Panc1 (cell line): ENCODE results near the gene PTPN23. TPM values are rescaled to one million over a fixed set of nuclear protein-coding genes. Genes with fewer than 3 reads are reported as not detected.

Experiments
- ATAC-seq: fragments of 200-7000 bp; cut with Tn5 transposase; 2 replicates; pipeline ENCODE4 v1.9.1; 2020; ENCODE audit warnings: mild to moderate bottlenecking, moderate library complexity
- BruUV-seq: library from RNA; stranded (reverse); fragments of 400-500 nt; replicated peaks from 2 replicates; lab custom pipeline; 2021; lab: Mats Ljungman, UMichigan
- CTCF ChIA-PET: fragments of 300-600 bp; sonication (Branson Sonifier 250); formaldehyde crosslinking; loops from one replicate; lab custom pipeline; 2022; ENCODE audit warnings: antibody characterized with exemption; lab: Charles Lee
- POLR2A ChIA-PET: fragments of 300-600 bp; sonication (Branson Sonifier 250); formaldehyde crosslinking; loops from one replicate; lab custom pipeline; 2022; ENCODE audit warnings: antibody characterized with exemption; lab: Charles Lee
- DNase-seq: peaks from one replicate; pipeline ENCODE4 v3.0.0-alpha.2; 2010; ENCODE audit warnings: low read depth, low spot score
- H3K27ac ChIP-seq: 2 replicates; pipeline ENCODE4 v1.5.1; 2011; ENCODE audit warnings: mild to moderate bottlenecking, low read length, inconsistent platforms
- H3K27me3 ChIP-seq: fragments of 200-500 bp; sonication (Bioruptor generic); 2 replicates; pipeline ENCODE4 v1.6.0; 2014; ENCODE audit warnings: low read length, inconsistent platforms; ENCODE audit not compliant: control insufficient read depth, insufficient read depth
- H3K36me3 ChIP-seq: fragments of 200-500 bp; sonication (Bioruptor generic); 2 replicates; pipeline ENCODE4 v1.5.1; 2014; ENCODE audit warnings: inconsistent platforms, mild to moderate bottlenecking, low read length, moderate library complexity; ENCODE audit not compliant: control insufficient read depth, insufficient read depth
- H3K4me1 ChIP-seq: 2 replicates; pipeline ENCODE4 v1.5.1; 2011; ENCODE audit warnings: inconsistent platforms, mild to moderate bottlenecking, low read length, moderate library complexity; ENCODE audit not compliant: control insufficient read depth, insufficient read depth
- H3K4me3 ChIP-seq, 2 experiments: 2 replicates each; pipeline ENCODE4 v1.5.1; 2011 to 2012; ENCODE audit warnings: low read depth in 2 of 2, low read length in 2 of 2, mild to moderate bottlenecking in 2 of 2, inconsistent platforms in 1 of 2, moderate library complexity in 1 of 2
- H3K9me3 ChIP-seq: fragments of 200-500 bp; sonication (Bioruptor generic); 2 replicates; pipeline ENCODE4 v1.5.1; 2014; ENCODE audit warnings: low read depth, mild to moderate bottlenecking, inconsistent platforms, low read length, moderate library complexity; ENCODE audit not compliant: control insufficient read depth, insufficient read depth
- POLR2AphosphoS5 ChIP-seq: IDR thresholded peaks from 2 replicates; pipeline ENCODE4 v1.6.1; 2012; ENCODE audit warnings: mild to moderate bottlenecking, low read depth, low read length, moderate library complexity
- SIN3A ChIP-seq: IDR thresholded peaks from 2 replicates; pipeline ENCODE4 v1.6.1; 2012; ENCODE audit warnings: low read depth, mild to moderate bottlenecking, low read length, moderate library complexity, borderline replicate concordance; ENCODE audit not compliant: insufficient read depth
- TCF7L2 ChIP-seq: IDR thresholded peaks from 2 replicates; pipeline ENCODE4 v1.6.1; 2011; ENCODE audit warnings: mild to moderate bottlenecking, low read depth, low read length, inconsistent platforms
- in situ Hi-C: cut with HindIII; loops from 2 replicates; pipeline ENCODE4 v1.10.0; 2016; ENCODE audit warnings: low sequenced_read_pairs, low pct_unique_long_range_greater_than_20kb
- intact Hi-C: fragments of 100-400 bp; cut with micrococcal nuclease; formaldehyde crosslinking; loops from one replicate; pipeline ENCODE4 v1.10.0; 2022; ENCODE audit not compliant: unreplicated experiment
- total RNA-seq: library from RNA; stranded (reverse); gene quantifications from one replicate; pipeline ENCODE4 v1.2.1, GENCODE V29; 2021; ENCODE audit not compliant: unreplicated experiment
- TF ChIP-seq, protein P1 (sequence below): fragments of 450-650 bp; IDR thresholded peaks from 2 replicates; pipeline ENCODE4 v1.5.1; 2017; ENCODE audit warnings: mild to moderate bottlenecking
- TF ChIP-seq, protein P2 (sequence below), 2 experiments: IDR thresholded peaks; 2 replicates each; pipeline ENCODE4 v1.6.1; 2011 to 2012; ENCODE audit warnings: low read depth in 2 of 2, control low read depth in 1 of 2, low read length in 1 of 2, mild to moderate bottlenecking in 1 of 2, moderate library complexity in 1 of 2; ENCODE audit not compliant: insufficient read depth in 1 of 2

PTPN23 gene
- total RNA-seq, 1 experiment from 2014 or later: 35.7 TPM

DNA sequence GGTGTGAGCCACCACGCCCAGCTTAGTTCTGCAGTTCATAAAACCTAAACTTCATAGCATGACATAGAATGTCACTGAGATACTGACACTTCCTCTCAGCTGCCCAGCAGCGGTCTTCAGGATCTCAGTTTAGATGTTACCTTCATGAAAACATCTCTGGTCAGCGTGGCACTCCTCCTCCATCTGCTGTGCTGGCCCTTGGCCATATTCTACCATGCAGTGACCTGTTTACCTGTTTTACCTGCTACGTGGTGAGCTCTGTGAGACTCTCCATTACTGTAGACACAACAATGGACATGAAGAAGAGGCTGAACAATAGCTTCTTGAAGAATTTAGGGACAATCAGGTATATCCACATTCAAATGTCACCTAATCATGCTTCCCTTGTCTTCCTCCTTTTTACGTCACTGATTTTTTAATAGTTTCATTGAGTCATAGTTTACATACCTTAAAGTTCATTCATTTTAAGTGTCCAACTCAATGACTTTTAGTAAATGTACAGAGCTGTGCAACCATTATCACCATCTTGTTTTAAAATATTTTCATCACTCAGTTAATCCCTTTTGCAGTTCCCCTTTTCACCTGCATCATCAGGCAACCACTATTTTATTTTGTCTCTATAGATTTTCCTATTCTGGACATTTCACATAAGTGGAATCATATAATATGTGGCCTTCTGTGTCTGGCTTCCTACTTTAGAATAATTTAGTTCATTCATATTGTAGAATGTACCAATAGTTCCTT lies 32.2 kb upstream of the PTPN23 start:
- CTCF ChIA-PET: no interaction called here
- intact Hi-C loops: no loop called here
- DNase-seq (no peak), ATAC-seq (no peak)
- no peaks in the 10 kb centered on the region; the same call in 1 of the 2 replicates for H3K36me3 ChIP-seq
- BruUV-seq: no TSS peak
- H3K27me3 ChIP-seq: no peaks in the 10 kb centered on the region
- in situ Hi-C loops: no loop called here
- POLR2A ChIA-PET: no interaction called here
- H3K27ac ChIP-seq: no peak overlapping the region
- H3K4me1 ChIP-seq: no peaks in the 10 kb centered on the region
- TF ChIP-seq, protein P1, sequence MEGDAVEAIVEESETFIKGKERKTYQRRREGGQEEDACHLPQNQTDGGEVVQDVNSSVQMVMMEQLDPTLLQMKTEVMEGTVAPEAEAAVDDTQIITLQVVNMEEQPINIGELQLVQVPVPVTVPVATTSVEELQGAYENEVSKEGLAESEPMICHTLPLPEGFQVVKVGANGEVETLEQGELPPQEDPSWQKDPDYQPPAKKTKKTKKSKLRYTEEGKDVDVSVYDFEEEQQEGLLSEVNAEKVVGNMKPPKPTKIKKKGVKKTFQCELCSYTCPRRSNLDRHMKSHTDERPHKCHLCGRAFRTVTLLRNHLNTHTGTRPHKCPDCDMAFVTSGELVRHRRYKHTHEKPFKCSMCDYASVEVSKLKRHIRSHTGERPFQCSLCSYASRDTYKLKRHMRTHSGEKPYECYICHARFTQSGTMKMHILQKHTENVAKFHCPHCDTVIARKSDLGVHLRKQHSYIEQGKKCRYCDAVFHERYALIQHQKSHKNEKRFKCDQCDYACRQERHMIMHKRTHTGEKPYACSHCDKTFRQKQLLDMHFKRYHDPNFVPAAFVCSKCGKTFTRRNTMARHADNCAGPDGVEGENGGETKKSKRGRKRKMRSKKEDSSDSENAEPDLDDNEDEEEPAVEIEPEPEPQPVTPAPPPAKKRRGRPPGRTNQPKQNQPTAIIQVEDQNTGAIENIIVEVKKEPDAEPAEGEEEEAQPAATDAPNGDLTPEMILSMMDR: no peak
- TF ChIP-seq, protein P2, sequence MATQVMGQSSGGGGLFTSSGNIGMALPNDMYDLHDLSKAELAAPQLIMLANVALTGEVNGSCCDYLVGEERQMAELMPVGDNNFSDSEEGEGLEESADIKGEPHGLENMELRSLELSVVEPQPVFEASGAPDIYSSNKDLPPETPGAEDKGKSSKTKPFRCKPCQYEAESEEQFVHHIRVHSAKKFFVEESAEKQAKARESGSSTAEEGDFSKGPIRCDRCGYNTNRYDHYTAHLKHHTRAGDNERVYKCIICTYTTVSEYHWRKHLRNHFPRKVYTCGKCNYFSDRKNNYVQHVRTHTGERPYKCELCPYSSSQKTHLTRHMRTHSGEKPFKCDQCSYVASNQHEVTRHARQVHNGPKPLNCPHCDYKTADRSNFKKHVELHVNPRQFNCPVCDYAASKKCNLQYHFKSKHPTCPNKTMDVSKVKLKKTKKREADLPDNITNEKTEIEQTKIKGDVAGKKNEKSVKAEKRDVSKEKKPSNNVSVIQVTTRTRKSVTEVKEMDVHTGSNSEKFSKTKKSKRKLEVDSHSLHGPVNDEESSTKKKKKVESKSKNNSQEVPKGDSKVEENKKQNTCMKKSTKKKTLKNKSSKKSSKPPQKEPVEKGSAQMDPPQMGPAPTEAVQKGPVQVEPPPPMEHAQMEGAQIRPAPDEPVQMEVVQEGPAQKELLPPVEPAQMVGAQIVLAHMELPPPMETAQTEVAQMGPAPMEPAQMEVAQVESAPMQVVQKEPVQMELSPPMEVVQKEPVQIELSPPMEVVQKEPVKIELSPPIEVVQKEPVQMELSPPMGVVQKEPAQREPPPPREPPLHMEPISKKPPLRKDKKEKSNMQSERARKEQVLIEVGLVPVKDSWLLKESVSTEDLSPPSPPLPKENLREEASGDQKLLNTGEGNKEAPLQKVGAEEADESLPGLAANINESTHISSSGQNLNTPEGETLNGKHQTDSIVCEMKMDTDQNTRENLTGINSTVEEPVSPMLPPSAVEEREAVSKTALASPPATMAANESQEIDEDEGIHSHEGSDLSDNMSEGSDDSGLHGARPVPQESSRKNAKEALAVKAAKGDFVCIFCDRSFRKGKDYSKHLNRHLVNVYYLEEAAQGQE (IDR thresholded peaks at IDR 0.05; ENCODE audit: insufficient read depth in 1 of 2, low read depth in 2 of 2, low read length in 1 of 2): no peak
- TF ChIP-seq SIN3A (no peak), POLR2AphosphoS5 (no peak), TCF7L2 (no peak)
- no peak overlapping the region for H3K4me3 ChIP-seq
- H3K9me3 ChIP-seq: no peaks in the 10 kb centered on the region

DNA sequence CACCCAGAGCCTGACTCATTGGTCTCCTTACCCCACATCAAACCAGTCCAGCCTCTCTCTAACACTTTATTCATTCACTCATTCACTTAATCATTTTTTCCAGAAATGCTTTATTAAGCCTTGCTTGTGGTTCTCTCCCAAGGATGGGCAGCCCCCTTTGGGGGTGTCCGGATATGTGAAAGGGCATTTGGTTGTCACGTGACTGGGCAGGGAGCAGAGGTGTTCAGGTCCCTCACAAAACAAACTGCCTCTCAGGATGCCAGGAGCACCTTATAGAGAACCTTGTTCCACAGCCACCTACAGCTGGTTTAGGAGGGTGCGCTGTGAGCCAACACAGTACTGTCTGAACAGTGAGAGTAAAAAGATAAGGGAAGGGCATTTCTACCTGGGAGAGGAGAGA lies 25.8 kb upstream of the PTPN23 start:
- ChIA-PET POLR2A (no interaction called here), CTCF (no interaction called here)
- Histone ChIP-seq H3K27ac (no peak overlapping the region), H3K4me1 (no peaks in the 10 kb centered on the region), H3K36me3 (no peaks in the 10 kb centered on the region), H3K9me3 (0 out of 2 replicates have a peak, but pooled peaks cover 2% of the 10 kb centered on the region), H3K4me3 (no peak overlapping the region), H3K27me3 (no peaks in the 10 kb centered on the region)
- in situ Hi-C loops: no loop called here
- TF ChIP-seq, protein P1: no peak
- TF ChIP-seq, protein P2 (IDR thresholded peaks at IDR 0.05; ENCODE audit: insufficient read depth in 1 of 2, low read depth in 2 of 2, low read length in 1 of 2): no peak
- no peak for TF ChIP-seq SIN3A
- TF ChIP-seq TCF7L2: no peak
- no peak for TF ChIP-seq POLR2AphosphoS5
- no TSS peak for BruUV-seq
- no peak for DNase-seq
- intact Hi-C loops: no loop called here
- ATAC-seq: no peak
